Right ventricle myocardium superior (tissue), 1 donor: ENCODE results near the gene INAFM1. TPM values are rescaled to one million over a fixed set of nuclear protein-coding genes. Genes with fewer than 3 reads are reported as not detected.

Experiments
- ATAC-seq: fragments of 200-7000 bp; cut with Tn5 transposase; one replicate; pipeline ENCODE4 v1.9.1; 2020; ENCODE audit warnings: mild to moderate bottlenecking; ENCODE audit not compliant: poor library complexity
- DNase-seq: peaks from one replicate; pipeline ENCODE4 v3.0.0-alpha.2; 2020
- intact Hi-C: fragments of 100-400 bp; cut with DNase I; formaldehyde crosslinking; loops from one replicate; pipeline ENCODE4 v1.11.2; 2022
- microRNA-seq: library from miRNA; unstranded; fragments of <30 nt; microRNA quantifications from one replicate; pipeline ENCODE4 v1.2.0, GENCODE V29; 2020
- total RNA-seq: library from RNA; stranded (reverse); fragmentation: NEBNext Ultra II Directional; extraction: Animal tissue kit (Norgen Biotek cat#: 25700); gene quantifications from one replicate; pipeline ENCODE4 v1.2.1, GENCODE V29; 2021
- donor health status: DM: no; HTN: yes; CAD: no; lungs with severe emphysema.

The INAFM1 gene
- total RNA-seq, 1 donor from 2014 or later: 10.4 TPM

DNA sequence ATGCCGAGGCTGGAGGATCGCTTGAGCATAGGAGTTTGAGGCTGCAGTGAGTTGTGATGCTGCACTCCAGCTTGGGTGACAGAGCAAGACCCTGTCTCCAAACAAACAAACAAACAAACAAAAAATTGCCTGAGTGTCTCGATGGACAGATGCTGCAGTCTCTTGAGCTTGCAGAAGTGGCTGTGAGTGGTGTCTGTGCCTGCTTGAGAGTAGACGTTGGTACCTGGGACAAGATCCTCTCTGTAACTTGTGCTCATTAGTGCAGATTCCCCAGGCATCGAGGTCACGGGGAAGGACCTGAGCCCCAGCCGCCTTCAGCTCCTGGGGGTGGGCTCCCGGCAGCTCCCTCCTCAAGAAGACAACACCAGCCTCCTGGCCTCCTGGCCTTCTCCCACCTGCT is 48.7 kb downstream of the INAFM1 start:
- DNase-seq (no peak), ATAC-seq (no peak)
- intact Hi-C loops: no loop called here

DNA sequence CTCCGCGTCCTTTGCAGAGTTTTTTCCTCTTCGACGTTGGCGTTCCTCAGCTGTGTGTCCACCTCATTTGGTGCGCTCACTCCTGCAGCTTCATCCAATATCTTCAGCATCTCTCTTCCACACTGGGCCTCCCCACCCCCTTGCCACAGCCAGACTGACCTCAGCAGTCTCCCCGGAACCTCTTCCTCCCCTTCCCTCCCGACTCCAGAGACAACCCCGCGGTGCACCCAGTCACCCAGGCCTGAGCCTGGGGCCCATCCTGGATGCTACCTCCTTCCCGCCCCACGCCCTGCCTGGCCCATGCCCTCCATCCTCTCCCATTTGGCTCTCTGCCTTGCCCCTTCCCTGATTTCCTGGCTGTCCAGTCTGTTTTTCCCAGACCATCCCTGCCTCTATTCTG is 49.2 kb downstream of the INAFM1 start:
- intact Hi-C loops: no loop called here
- no peak for DNase-seq
- ATAC-seq: peak; percentile 64

DNA sequence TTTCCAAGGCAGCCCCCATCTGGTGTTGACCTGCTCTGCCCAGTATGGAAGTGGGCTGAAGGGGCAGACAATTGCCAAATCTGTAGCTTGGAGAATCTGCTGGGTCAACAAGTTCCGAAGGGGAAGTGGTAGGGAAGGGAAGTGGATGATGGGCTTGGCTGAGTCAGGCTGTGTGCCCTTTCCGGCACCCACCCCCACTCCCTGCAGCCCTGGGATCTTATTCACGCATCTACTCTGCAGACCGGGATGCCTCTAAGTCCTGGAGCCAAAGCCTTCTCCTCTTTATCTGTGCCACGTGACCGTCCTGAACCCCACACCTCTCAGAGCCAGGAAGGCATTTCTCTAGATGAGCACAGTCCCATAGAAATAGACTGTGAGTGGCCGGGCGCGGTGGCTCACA is 49.8 kb downstream of the INAFM1 start:
- peak; percentile 87 for ATAC-seq
- DNase-seq: peak; percentile 60
- intact Hi-C loops: no loop called here

Small RNAs within 50 kb of the gene (microRNA-seq; reads per million reads assigned to microRNA genes)
- gene MIR3190: not detected
- gene MIR3191: not detected

Other genes starting within 250 kb of the INAFM1 start
- gene TMEM160, start 226.3 kb upstream of the INAFM1 start, total RNA-seq: 34.9 TPM
- 20.6 TPM for gene ZC3H4, start 161.1 kb upstream of the INAFM1 start, total RNA-seq
- gene SAE1, start 144.1 kb upstream of the INAFM1 start, total RNA-seq: 42.2 TPM
- 3.8 TPM for gene BBC3, start 43.7 kb upstream of the INAFM1 start, total RNA-seq
- gene CCDC9, start 18.4 kb upstream of the INAFM1 start, total RNA-seq: 16.3 TPM
- gene C5AR1, start 35.0 kb downstream of the INAFM1 start, total RNA-seq: 3.4 TPM
- gene C5AR2, start 57.3 kb downstream of the INAFM1 start, total RNA-seq: 0.78 TPM
- 6.4 TPM for gene DHX34, start 74.4 kb downstream of the INAFM1 start, total RNA-seq
- gene MEIS3, start 144.6 kb downstream of the INAFM1 start, total RNA-seq: 3.1 TPM
- 0.11 TPM for gene SLC8A2, start 197.0 kb downstream of the INAFM1 start, total RNA-seq
- gene KPTN, start 209.3 kb downstream of the INAFM1 start, total RNA-seq: 8.4 TPM
- gene NAPA, start 240.2 kb downstream of the INAFM1 start, total RNA-seq: 113 TPM